ENCODE measurements around the gene TRIM26. TPM values are rescaled to one million over a fixed set of nuclear protein-coding genes. Genes with fewer than 3 reads are reported as not detected.

Gene TRIM26
- total and polyA plus RNA-seq, 2 of the 13 experiments (the other 11 are each of a cell fraction or from before 2014, with no cell fraction given): 27.1 to 38.7 TPM

- no peak for TF ChIP-seq ZNF407 (CRISPR knock-in tag; IDR thresholded peaks at IDR 0.05; ENCODE audit: not compliant biosample characterization)
These were observed 41.3 kb downstream of the TRIM26 start (continued) for GRCh38 chr6:30171677-30172471.
